GM18907 (cell line): Measurements from ENCODE around the gene LSM14A.

ENCODE experiments used
- ATAC-seq: cut with Tn5 transposase; IDR thresholded peaks from one replicate; pipeline ENCODE4 v1.9.1; 2021; ENCODE audit warnings: mild to moderate bottlenecking, moderate library complexity; ENCODE audit not compliant: unreplicated experiment

The LSM14A gene

GRCh38 chr19:34254046-34254697 lies 81.9 kb downstream of the LSM14A start, which contains the start of gene GARRE1:
Gene GARRE1 (plus strand): TSS chr19:34254554. CDS start chr19:34300474, 45,920 bp downstream.
- ATAC-seq = peak; percentile 92

- peak; percentile 57 for ATAC-seq
Observed at GRCh38 chr19:34254698-34255432, 82.6 kb downstream of the LSM14A start.

- ATAC-seq = no peak
Observed at GRCh38 chr19:34255546-34255945, 83.2 kb downstream of the LSM14A start.

GRCh38 chr19:34256835-34257558 lies 84.7 kb downstream of the LSM14A start:
- ATAC-seq = no peak

GRCh38 chr19:34257559-34257924 lies 85.2 kb downstream of the LSM14A start:
- no peak for ATAC-seq

GRCh38 chr19:34259367-34260095 lies 87.2 kb downstream of the LSM14A start:
- ATAC-seq = no peak

GRCh38 chr19:34260771-34261173 lies 88.5 kb downstream of the LSM14A start:
- ATAC-seq = no peak

- no peak for ATAC-seq
Observed at GRCh38 chr19:34261334-34262109, 89.2 kb downstream of the LSM14A start.

GRCh38 chr19:34263745-34264237 lies 91.5 kb downstream of the LSM14A start:
- no peak for ATAC-seq

- no peak for ATAC-seq
Observed at GRCh38 chr19:34265221-34265650, 92.9 kb downstream of the LSM14A start.

GRCh38 chr19:34269081-34269480 lies 96.8 kb downstream of the LSM14A start:
- ATAC-seq = no peak

GRCh38 chr19:34269489-34269888 lies 97.2 kb downstream of the LSM14A start:
- no peak for ATAC-seq

GRCh38 chr19:34269968-34270621 lies 97.8 kb downstream of the LSM14A start:
- ATAC-seq = peak; percentile 69

GRCh38 chr19:34273121-34273520 lies 100.8 kb downstream of the LSM14A start:
- no peak for ATAC-seq

- no peak for ATAC-seq
Observed at GRCh38 chr19:34274284-34274826, 102.1 kb downstream of the LSM14A start.

GRCh38 chr19:34274827-34275625 lies 102.7 kb downstream of the LSM14A start:
- ATAC-seq = no peak

GRCh38 chr19:34275705-34276104 lies 103.4 kb downstream of the LSM14A start:
- no peak for ATAC-seq

- ATAC-seq = no peak
Observed at GRCh38 chr19:34276614-34277013, 104.3 kb downstream of the LSM14A start.
